ENCODE results near the gene LURAP1L.
"Not testable (repeated sequence)": the region's sequence is repeated elsewhere in the genome, so short reads cannot be mapped to it uniquely, and the experiment has no call there.

The LURAP1L gene

GRCh38 chr9:12846035-12846434 is 71.2 kb downstream of the LURAP1L start:
- H3K36me3 ChIP-seq (ENCODE audit: insufficient read depth, low read length) = no peaks in the 10 kb centered on the region

GRCh38 chr9:12847561-12847960 is 72.7 kb downstream of the LURAP1L start:
- H3K9ac ChIP-seq (ENCODE audit: low read depth, low read length) = no peak overlapping the region
- no peaks in the 10 kb centered on the region for H3K9me3 ChIP-seq (ENCODE audit: control insufficient read depth, insufficient read depth, low read length)
- no peaks in the 10 kb centered on the region for H3K4me1 ChIP-seq (ENCODE audit: insufficient read depth, low read length)
- H3K36me3 ChIP-seq (ENCODE audit: insufficient read depth, low read length) = no peaks in the 10 kb centered on the region

More at GRCh38 chr9:12846035-12846434, 71.2 kb downstream of the LURAP1L start:
- no peaks in the 10 kb centered on the region for H3K9me3 ChIP-seq (ENCODE audit: control insufficient read depth, insufficient read depth, low read length)
- H3K9ac ChIP-seq (ENCODE audit: low read depth, low read length) = no peak overlapping the region
- H3K4me1 ChIP-seq (ENCODE audit: insufficient read depth, low read length) = no peaks in the 10 kb centered on the region

GRCh38 chr9:12849486-12850003 is 74.7 kb downstream of the LURAP1L start:
- no peak overlapping the region for H3K9ac ChIP-seq (ENCODE audit: low read depth, low read length)
- no peaks in the 10 kb centered on the region for H3K36me3 ChIP-seq (ENCODE audit: insufficient read depth, low read length)
- H3K9me3 ChIP-seq (ENCODE audit: control insufficient read depth, insufficient read depth, low read length) = no peaks in the 10 kb centered on the region
- H3K4me1 ChIP-seq (ENCODE audit: insufficient read depth, low read length) = no peaks in the 10 kb centered on the region

- H3K4me1 ChIP-seq (ENCODE audit: insufficient read depth, low read length) = peaks cover 3% of the 10 kb centered on the region; the same call in 1 of the 2 replicates
- no peaks in the 10 kb centered on the region for H3K36me3 ChIP-seq (ENCODE audit: insufficient read depth, low read length)
- H3K9me3 ChIP-seq (ENCODE audit: control insufficient read depth, insufficient read depth, low read length) = no peaks in the 10 kb centered on the region
- H3K9ac ChIP-seq (ENCODE audit: low read depth, low read length) = no peak overlapping the region
Observed at GRCh38 chr9:12851341-12852090, 76.7 kb downstream of the LURAP1L start.

GRCh38 chr9:12853051-12853450 is 78.2 kb downstream of the LURAP1L start:
- no peaks in the 10 kb centered on the region for H3K36me3 ChIP-seq (ENCODE audit: insufficient read depth, low read length)
- H3K4me1 ChIP-seq (ENCODE audit: insufficient read depth, low read length) = peaks cover 8% of the 10 kb centered on the region; the same call in 1 of the 2 replicates
- H3K9ac ChIP-seq (ENCODE audit: low read depth, low read length) = no peak overlapping the region
- no peaks in the 10 kb centered on the region for H3K9me3 ChIP-seq (ENCODE audit: control insufficient read depth, insufficient read depth, low read length)

GRCh38 chr9:12854221-12854620 is 79.4 kb downstream of the LURAP1L start:
- Histone ChIP-seq H3K36me3 (ENCODE audit: insufficient read depth, low read length) (no peaks in the 10 kb centered on the region), H3K9ac (ENCODE audit: low read depth, low read length) (no peak overlapping the region), H3K4me1 (ENCODE audit: insufficient read depth, low read length) (peaks cover 8% of the 10 kb centered on the region; the same call in 1 of the 2 replicates), H3K9me3 (ENCODE audit: control insufficient read depth, insufficient read depth, low read length) (no peaks in the 10 kb centered on the region)

GRCh38 chr9:12855066-12855465 is 80.2 kb downstream of the LURAP1L start:
- Histone ChIP-seq H3K4me1 (ENCODE audit: insufficient read depth, low read length) (peaks cover 12% of the 10 kb centered on the region), H3K9ac (ENCODE audit: low read depth, low read length) (no peak overlapping the region), H3K36me3 (ENCODE audit: insufficient read depth, low read length) (no peaks in the 10 kb centered on the region), H3K9me3 (ENCODE audit: control insufficient read depth, insufficient read depth, low read length) (no peaks in the 10 kb centered on the region)

DNA sequence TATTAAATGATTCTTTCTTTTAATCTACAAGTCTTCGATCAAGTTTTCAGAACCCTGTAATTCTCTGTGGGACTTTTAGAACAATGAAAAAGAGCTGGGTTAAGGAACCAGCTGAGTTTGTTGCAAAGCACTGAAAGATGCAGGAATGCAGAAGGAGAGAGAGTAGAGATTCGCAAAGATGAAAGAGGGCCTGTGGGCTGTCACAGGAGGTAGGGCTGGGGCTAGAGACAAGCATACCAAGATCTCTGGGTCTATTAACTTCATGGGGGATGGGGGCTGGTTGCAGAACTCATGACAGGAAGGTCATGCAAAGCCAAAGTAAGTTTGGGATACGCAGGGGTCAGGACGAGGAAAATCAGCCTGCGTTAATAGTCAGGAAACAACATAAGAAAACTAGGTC is 81.8 kb downstream of the LURAP1L start:
- H3K36me3 ChIP-seq (ENCODE audit: insufficient read depth, low read length) = no peaks in the 10 kb centered on the region
- no peak overlapping the region for H3K9ac ChIP-seq (ENCODE audit: low read depth, low read length)
- H3K9me3 ChIP-seq (ENCODE audit: control insufficient read depth, insufficient read depth, low read length) = no peaks in the 10 kb centered on the region
- peaks cover 14% of the 10 kb centered on the region for H3K4me1 ChIP-seq (ENCODE audit: insufficient read depth, low read length)

DNA sequence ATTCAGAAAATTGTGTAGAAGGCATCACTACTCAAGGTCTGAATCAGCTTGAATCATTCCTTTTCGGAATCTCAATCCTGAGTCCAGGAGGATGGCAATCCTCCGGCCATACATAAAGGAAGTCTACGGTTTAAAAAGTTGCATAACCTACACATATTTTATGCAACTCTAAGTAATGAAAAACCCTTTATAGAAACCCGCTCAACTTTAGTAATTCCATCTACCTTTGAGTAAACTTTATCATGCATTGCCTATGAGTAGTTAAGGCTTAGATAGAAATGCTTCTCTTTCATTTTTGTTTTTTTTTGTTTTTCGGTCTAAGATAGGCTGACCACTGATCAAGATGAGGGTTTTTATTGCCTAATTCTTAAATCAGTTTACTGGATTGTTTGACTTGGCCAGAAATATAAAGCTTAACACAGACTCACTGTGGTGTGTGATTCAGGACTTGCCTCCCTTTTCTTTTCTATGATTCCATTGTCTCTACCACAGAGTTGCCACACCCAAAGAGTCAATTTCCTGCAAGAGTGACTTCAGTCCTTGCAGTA is 85.0 kb downstream of the LURAP1L start:
- Histone ChIP-seq H3K9me3 (ENCODE audit: control insufficient read depth, insufficient read depth, low read length) (no peaks in the 10 kb centered on the region), H3K36me3 (ENCODE audit: insufficient read depth, low read length) (no peaks in the 10 kb centered on the region), H3K9ac (ENCODE audit: low read depth, low read length) (no peak overlapping the region), H3K4me1 (ENCODE audit: insufficient read depth, low read length) (peaks cover 14% of the 10 kb centered on the region)

- H3K4me1 ChIP-seq (ENCODE audit: insufficient read depth, low read length) = peaks cover 14% of the 10 kb centered on the region
- no peaks in the 10 kb centered on the region for H3K9me3 ChIP-seq (ENCODE audit: control insufficient read depth, insufficient read depth, low read length)
- H3K36me3 ChIP-seq (ENCODE audit: insufficient read depth, low read length) = no peaks in the 10 kb centered on the region
- no peak overlapping the region for H3K9ac ChIP-seq (ENCODE audit: low read depth, low read length)
Observed at GRCh38 chr9:12860998-12861397, 86.2 kb downstream of the LURAP1L start.

GRCh38 chr9:12862611-12863410 is 88.0 kb downstream of the LURAP1L start:
- no peak overlapping the region for H3K9ac ChIP-seq (ENCODE audit: low read depth, low read length)
- H3K9me3 ChIP-seq (ENCODE audit: control insufficient read depth, insufficient read depth, low read length) = no peaks in the 10 kb centered on the region
- H3K36me3 ChIP-seq (ENCODE audit: insufficient read depth, low read length) = no peaks in the 10 kb centered on the region
- peaks cover 6% of the 10 kb centered on the region for H3K4me1 ChIP-seq (ENCODE audit: insufficient read depth, low read length)

- Histone ChIP-seq H3K36me3 (ENCODE audit: insufficient read depth, low read length) (no peaks in the 10 kb centered on the region), H3K4me1 (ENCODE audit: insufficient read depth, low read length) (peaks cover 6% of the 10 kb centered on the region), H3K9ac (ENCODE audit: low read depth, low read length) (no peak overlapping the region), H3K9me3 (ENCODE audit: control insufficient read depth, insufficient read depth, low read length) (no peaks in the 10 kb centered on the region)
Observed at GRCh38 chr9:12863618-12864017, 88.8 kb downstream of the LURAP1L start.

DNA sequence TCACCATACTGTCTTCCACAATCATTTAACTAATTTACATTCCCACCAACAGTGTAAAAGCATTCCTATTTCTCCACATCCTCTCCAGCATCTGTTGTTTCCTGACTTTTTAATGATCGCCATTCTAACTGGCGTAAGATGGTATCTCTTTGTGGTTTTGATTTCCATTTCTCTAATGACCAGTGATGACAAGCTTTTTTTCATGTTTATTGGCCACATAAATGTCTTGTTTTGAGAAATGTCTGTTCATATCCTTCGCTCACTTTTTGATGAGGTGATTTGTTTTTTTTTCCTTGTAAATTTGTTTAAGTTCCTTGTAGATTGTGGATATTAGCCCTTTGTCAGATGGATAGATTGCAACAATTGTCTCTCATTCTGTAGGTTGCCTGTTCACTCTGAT is 90.6 kb downstream of the LURAP1L start:
- not testable (repeated sequence) for H3K4me1 ChIP-seq (ENCODE audit: insufficient read depth, low read length); H3K9ac ChIP-seq (ENCODE audit: low read depth, low read length); H3K9me3 ChIP-seq (ENCODE audit: control insufficient read depth, insufficient read depth, low read length); H3K36me3 ChIP-seq (ENCODE audit: insufficient read depth, low read length)
